NCI-H2196 treated with DMSO at 0.1 percent for 48 hours (cell line): ENCODE data around the gene HOXC6.

Source experiments
- DNase-seq: peaks from one replicate; lab custom pipeline; 2025; ENCODE audit not compliant: unreplicated experiment; lab: John Stamatoyannopoulos, UW

HOXC6 gene

GRCh38 chr12:54001283-54002187 is 26.7 kb upstream of the HOXC6 start:
- no peak for DNase-seq

- no peak for DNase-seq
Observed at GRCh38 chr12:54002278-54002914, 25.8 kb upstream of the HOXC6 start.

- no peak for DNase-seq
Observed at GRCh38 chr12:54002915-54003389, 25.3 kb upstream of the HOXC6 start.

GRCh38 chr12:54003625-54004024 is 24.6 kb upstream of the HOXC6 start:
- DNase-seq, result no peak

- no peak for DNase-seq
Observed at GRCh38 chr12:54004063-54004840, 24.0 kb upstream of the HOXC6 start.

- DNase-seq, result no peak
Observed at GRCh38 chr12:54004841-54005530, 23.3 kb upstream of the HOXC6 start.

- DNase-seq, result no peak
Observed at GRCh38 chr12:54005531-54005852, 22.7 kb upstream of the HOXC6 start.

- peak; percentile 58 for DNase-seq
Observed at GRCh38 chr12:54005853-54006558, 22.2 kb upstream of the HOXC6 start.

- DNase-seq, result no peak
Observed at GRCh38 chr12:54006559-54007220, 21.6 kb upstream of the HOXC6 start.

GRCh38 chr12:54007538-54008259 is 20.5 kb upstream of the HOXC6 start:
- no peak for DNase-seq

- no peak for DNase-seq
Observed at GRCh38 chr12:54008260-54008552, 20.0 kb upstream of the HOXC6 start.

GRCh38 chr12:54009171-54010052 is 18.8 kb upstream of the HOXC6 start:
- DNase-seq, result no peak

GRCh38 chr12:54010053-54010971 is 17.9 kb upstream of the HOXC6 start:
- DNase-seq, result no peak

- no peak for DNase-seq
Observed at GRCh38 chr12:54010972-54011664, 17.1 kb upstream of the HOXC6 start.

GRCh38 chr12:54011665-54012532 is 16.3 kb upstream of the HOXC6 start:
- DNase-seq, result no peak
